ENCODE data around the gene ZDHHC23.

GRCh38 chr3:113948015-113948917, 453 bp downstream of the ZDHHC23 start:
- TF ChIP-seq CTCF (conservative IDR thresholded peaks at IDR 0.05; ENCODE audit: low read depth, low read length) (no peak), USF2 (IDR thresholded peaks at IDR 0.05; ENCODE audit: low read depth, low read length) (no peak), SMC3 (IDR thresholded peaks at IDR 0.05; ENCODE audit: low read depth, low read length) (no peak), RAD21 (IDR thresholded peaks at IDR 0.05; ENCODE audit: low read length) (no peak), FOS (IDR thresholded peaks at IDR 0.05; ENCODE audit: low read depth, low read length) (no peak), POLR2A (IDR thresholded peaks at IDR 0.05; ENCODE audit: low read depth, low read length) (no peak), RFX5 (IDR thresholded peaks at IDR 0.05; ENCODE audit: low read depth, low read length) (no peak), CHD1 (IDR thresholded peaks at IDR 0.05; ENCODE audit: low read depth, low read length) (no peak), BHLHE40 (IDR thresholded peaks at IDR 0.05; ENCODE audit: low read depth, low read length) (no peak), MAZ (IDR thresholded peaks at IDR 0.05; ENCODE audit: borderline replicate concordance, low read depth, low read length) (no peak), MXI1 (IDR thresholded peaks at IDR 0.05; ENCODE audit: borderline replicate concordance, low read depth, low read length) (no peak)

Data from IMR-90 (cell line).